Neural crest cell (in vitro differentiated cells): ENCODE measurements around the gene PKP4. TPM values are rescaled to one million over a fixed set of nuclear protein-coding genes. Genes with fewer than 3 reads are reported as not detected.

Experiments used
- DNase-seq: peaks from one replicate; pipeline ENCODE4 v3.0.0; 2021; ENCODE audit warnings: low read depth, mixed read lengths, low spot score
- H3K27ac Mint-ChIP-seq: one replicate; pipeline ENCODE4 v1.8.0; 2021; ENCODE audit warnings: mild to moderate bottlenecking, mixed read lengths; ENCODE audit not compliant: unreplicated experiment
- H3K27me3 Mint-ChIP-seq: 2 replicates; pipeline ENCODE4 v1.8.0; 2021; ENCODE audit warnings: low read depth, mild to moderate bottlenecking, mixed read lengths
- H3K36me3 Mint-ChIP-seq: 2 replicates; pipeline ENCODE4 v1.8.0; 2021; ENCODE audit warnings: low read depth, mild to moderate bottlenecking, mixed read lengths
- H3K4me1 Mint-ChIP-seq: 2 replicates; pipeline ENCODE4 v1.8.0; 2021; ENCODE audit warnings: mixed read lengths
- H3K4me3 Mint-ChIP-seq: one replicate; pipeline ENCODE4 v1.8.0; 2021; ENCODE audit warnings: mild to moderate bottlenecking, mixed read lengths
- H3K9me3 Mint-ChIP-seq: 2 replicates; pipeline ENCODE4 v1.8.0; 2021; ENCODE audit warnings: mixed read lengths
- CTCF ChIP-seq: fragments of 200-600 bp; sonication (generic); conservative IDR thresholded peaks from 2 replicates; pipeline ENCODE4 v1.5.0; 2021; ENCODE audit warnings: antibody characterized with exemption, mild to moderate bottlenecking
- total RNA-seq: library from RNA; stranded (reverse); gene quantifications from 2 replicates; pipeline ENCODE4 v1.2.1, GENCODE V29; 2021

PKP4 gene
- total RNA-seq, 1 donor from 2014 or later, result 52.7 TPM

GRCh38 chr2:158507679-158508078, 50.9 kb downstream of the PKP4 start:
- Mint-ChIP-seq H3K27me3 (no peaks in the 10 kb centered on the region), H3K4me1 (peaks cover 8% of the 10 kb centered on the region), H3K4me3 (no peak overlapping the region), H3K36me3 (no peaks in the 10 kb centered on the region), H3K27ac (no peak overlapping the region), H3K9me3 (no peaks in the 10 kb centered on the region)
- DNase-seq, result no peak
- no peak for TF ChIP-seq CTCF

- Mint-ChIP-seq H3K4me1 (peaks cover 9% of the 10 kb centered on the region), H3K36me3 (peaks cover 9% of the 10 kb centered on the region), H3K9me3 (no peaks in the 10 kb centered on the region), H3K4me3 (no peak overlapping the region), H3K27ac (no peak overlapping the region), H3K27me3 (no peaks in the 10 kb centered on the region)
- TF ChIP-seq CTCF, result no peak
- no peak for DNase-seq
Observed at GRCh38 chr2:158509928-158510797, 53.4 kb downstream of the PKP4 start.

- Mint-ChIP-seq H3K9me3 (no peaks in the 10 kb centered on the region), H3K4me3 (no peak overlapping the region), H3K27ac (no peak overlapping the region), H3K27me3 (no peaks in the 10 kb centered on the region), H3K36me3 (peaks cover 9% of the 10 kb centered on the region), H3K4me1 (peaks cover 5% of the 10 kb centered on the region)
- no peak for TF ChIP-seq CTCF
- no peak for DNase-seq
Observed at GRCh38 chr2:158510887-158511286, 54.1 kb downstream of the PKP4 start.

- no peak overlapping the region for H3K27ac Mint-ChIP-seq
- no peak for DNase-seq
- no peaks in the 10 kb centered on the region for H3K27me3 Mint-ChIP-seq
- H3K9me3 Mint-ChIP-seq, result no peaks in the 10 kb centered on the region
- peaks cover 9% of the 10 kb centered on the region for H3K36me3 Mint-ChIP-seq
- H3K4me3 Mint-ChIP-seq, result no peak overlapping the region
- peaks cover 5% of the 10 kb centered on the region for H3K4me1 Mint-ChIP-seq
- no peak for TF ChIP-seq CTCF
Observed at GRCh38 chr2:158511706-158512105, 55.0 kb downstream of the PKP4 start.

- H3K9me3 Mint-ChIP-seq, result no peaks in the 10 kb centered on the region
- no peak for TF ChIP-seq CTCF
- H3K27ac Mint-ChIP-seq, result no peak overlapping the region
- no peaks in the 10 kb centered on the region for H3K27me3 Mint-ChIP-seq
- H3K4me3 Mint-ChIP-seq, result no peak overlapping the region
- peaks cover 9% of the 10 kb centered on the region for H3K36me3 Mint-ChIP-seq
- H3K4me1 Mint-ChIP-seq, result peaks cover 5% of the 10 kb centered on the region
- DNase-seq, result no peak
Observed at GRCh38 chr2:158512323-158512722, 55.6 kb downstream of the PKP4 start.
